H1 (cell line): ENCODE results near the gene RRM2. TPM values are rescaled to one million over a fixed set of nuclear protein-coding genes. Genes with fewer than 3 reads are reported as not detected.

Source experiments
- CTCF ChIA-PET: fragments of 300-600 bp; sonication (Branson Sonifier 250); formaldehyde crosslinking; loops from one replicate; lab custom pipeline; 2021; ENCODE audit not compliant: partially characterized antibody; lab: Charles Lee
- POLR2A ChIA-PET: fragments of 300-600 bp; sonication (Branson Sonifier 250); formaldehyde crosslinking; loops from one replicate; lab custom pipeline; 2021; ENCODE audit warnings: inconsistent platforms; ENCODE audit not compliant: partially characterized antibody; lab: Charles Lee
- DNase-seq, 2 experiments: peaks; one replicate each; pipeline versions ENCODE4 v3.0.0 to v3.0.0-alpha.2; 2010 to 2022; ENCODE audit warnings: low spot score in 2 of 2, low read depth in 1 of 2, mixed read lengths in 1 of 2
- FAIRE-seq: peaks from 2 replicates; lab custom pipeline; 2011; peaks lifted over from hg19 to GRCh38; lab: Jason Lieb, UNC
- H2AFZ ChIP-seq: 2 replicates; pipeline ENCODE4 v1.8.1; 2012; ENCODE audit warnings: low read length, inconsistent platforms
- H2AK5ac ChIP-seq: 2 replicates; pipeline ENCODE4 v1.6.1; 2013; ENCODE audit warnings: low read depth, low read length
- H2BK120ac ChIP-seq: replicated peaks from 2 replicates; pipeline ENCODE3; 2013; ENCODE audit warnings: low read depth, low read length, inconsistent platforms
- H2BK12ac ChIP-seq: 2 replicates; pipeline ENCODE4 v1.6.1; 2013; ENCODE audit warnings: low read depth, low read length
- H2BK15ac ChIP-seq: 2 replicates; pipeline ENCODE4 v1.6.1; 2013; ENCODE audit warnings: low read length
- H2BK20ac ChIP-seq: 2 replicates; pipeline ENCODE4 v1.6.1; 2013; ENCODE audit warnings: low read length
- H2BK5ac ChIP-seq: 2 replicates; pipeline ENCODE4 v1.6.1; 2013; ENCODE audit warnings: low read depth, low read length
- H3K14ac ChIP-seq: 2 replicates; pipeline ENCODE4 v1.6.1; 2013; ENCODE audit warnings: inconsistent platforms; ENCODE audit not compliant: insufficient read length
- H3K18ac ChIP-seq: 2 replicates; pipeline ENCODE4 v1.6.1; 2013; ENCODE audit warnings: low read length; ENCODE audit errors: extremely low read depth
- H3K23ac ChIP-seq: 2 replicates; pipeline ENCODE4 v1.6.1; 2013; ENCODE audit warnings: inconsistent platforms; ENCODE audit not compliant: insufficient read length
- H3K23me2 ChIP-seq: 2 replicates; pipeline ENCODE4 v1.6.1; 2013; ENCODE audit warnings: low read depth, low read length
- H3K27ac ChIP-seq: 2 replicates; pipeline ENCODE4 v1.6.1; 2011; ENCODE audit warnings: low read depth, low read length, inconsistent platforms
- H3K27me3 ChIP-seq, 4 experiments: replicated peaks in 1 of 4; 1 replicate in 1 of 4; 2 replicates in 3 of 4; pipeline versions ENCODE4 v1.6.1 to v1.8.1; 2011 to 2013; ENCODE audit warnings: low read length in 3 of 4, mild to moderate bottlenecking in 3 of 4, inconsistent platforms in 2 of 4, mixed read lengths in 2 of 4, moderate library complexity in 1 of 4; ENCODE audit not compliant: control insufficient read depth in 3 of 4, insufficient read depth in 3 of 4; ENCODE audit errors: extremely low read depth in 1 of 4
- H3K36me3 ChIP-seq, 4 experiments: 2 replicates each; pipeline versions ENCODE4 v1.6.1 to v1.8.1; 2011 to 2013; ENCODE audit warnings: mild to moderate bottlenecking in 4 of 4, low read length in 3 of 4, moderate library complexity in 2 of 4, control low read depth in 1 of 4, inconsistent platforms in 1 of 4; ENCODE audit not compliant: insufficient read depth in 4 of 4, control insufficient read depth in 2 of 4
- H3K4ac ChIP-seq: replicated peaks from 2 replicates; pipeline ENCODE3; 2013; ENCODE audit warnings: low read length, low read depth, mixed read lengths, inconsistent platforms; ENCODE audit not compliant: insufficient read length
- H3K4me1 ChIP-seq, 4 experiments: replicated peaks in 1 of 4; 1 replicate in 1 of 4; 2 replicates in 3 of 4; pipeline versions ENCODE4 v1.6.1 to v1.8.1; 2011 to 2013; ENCODE audit warnings: low read length in 3 of 4, inconsistent platforms in 2 of 4, mixed read lengths in 1 of 4; ENCODE audit not compliant: insufficient read depth in 4 of 4, control insufficient read depth in 3 of 4
- H3K4me2 ChIP-seq, 2 experiments: 2 replicates each; pipeline versions ENCODE4 v1.6.1 to v1.8.1; 2011 to 2013; ENCODE audit warnings: low read depth in 2 of 2, low read length in 2 of 2, control low read depth in 1 of 2, inconsistent platforms in 1 of 2, mild to moderate bottlenecking in 1 of 2; ENCODE audit not compliant: insufficient read depth in 1 of 2
- H3K4me3 ChIP-seq, 4 experiments: fragments of 200-600, 300-600 bp in 1 of 4; sonication (generic), shearing (Covaris generic), sonication (Bioruptor Twin) in 1 of 4; 2 replicates each; pipeline versions ENCODE4 v1.5.1 to v1.8.1; 2011 to 2016; ENCODE audit warnings: low read length in 4 of 4, low read depth in 3 of 4, control low read depth in 2 of 4, inconsistent platforms in 2 of 4, mild to moderate bottlenecking in 2 of 4, mixed read lengths in 1 of 4, moderate library complexity in 1 of 4; ENCODE audit not compliant: insufficient read depth in 2 of 4; ENCODE audit errors: extremely low read depth in 1 of 4
- H3K56ac ChIP-seq: replicated peaks from 2 replicates; pipeline ENCODE3; 2013; ENCODE audit warnings: low read depth, mild to moderate bottlenecking, mixed read lengths, low read length, inconsistent platforms; ENCODE audit not compliant: insufficient read length
- H3K79me1 ChIP-seq: 2 replicates; pipeline ENCODE4 v1.6.1; 2013; ENCODE audit warnings: low read depth, low read length, control low read depth
- H3K79me2 ChIP-seq, 2 experiments: 2 replicates each; pipeline versions ENCODE4 v1.6.1 to v1.8.1; 2012 to 2013; ENCODE audit warnings: low read length in 2 of 2, mild to moderate bottlenecking in 2 of 2, inconsistent platforms in 1 of 2; ENCODE audit not compliant: insufficient read depth in 2 of 2, control insufficient read depth in 1 of 2
- H3K9ac ChIP-seq, 4 experiments: replicated peaks in 1 of 4; 1 replicate in 1 of 4; 2 replicates in 3 of 4; pipeline versions ENCODE4 v1.6.1 to v1.8.1; 2011 to 2013; ENCODE audit warnings: low read depth in 3 of 4, low read length in 3 of 4, control low read depth in 2 of 4, mild to moderate bottlenecking in 2 of 4, moderate library complexity in 2 of 4, inconsistent platforms in 1 of 4; ENCODE audit errors: extremely low read depth in 1 of 4
- H3K9me3 ChIP-seq, 2 experiments: 2 replicates each; pipeline versions ENCODE4 v1.6.1 to v1.8.1; 2012 to 2013; ENCODE audit warnings: mild to moderate bottlenecking in 2 of 2, moderate library complexity in 2 of 2, control low read depth in 1 of 2, inconsistent platforms in 1 of 2, low read depth in 1 of 2, low read length in 1 of 2, mixed read lengths in 1 of 2; ENCODE audit not compliant: insufficient read depth in 2 of 2
- H4K20me1 ChIP-seq, 2 experiments: replicated peaks in 1 of 2; 2 replicates each; pipeline versions ENCODE3 to v1.8.1; 2011 to 2013; ENCODE audit warnings: inconsistent platforms in 2 of 2, low read length in 2 of 2, mild to moderate bottlenecking in 1 of 2; ENCODE audit not compliant: insufficient read depth in 2 of 2, control insufficient read depth in 1 of 2
- H4K5ac ChIP-seq: 2 replicates; pipeline ENCODE4 v1.6.1; 2013; ENCODE audit warnings: low read length, low read depth, mixed read lengths, inconsistent platforms; ENCODE audit not compliant: insufficient read length
- H4K8ac ChIP-seq: 2 replicates; pipeline ENCODE4 v1.8.0; 2013; ENCODE audit warnings: mild to moderate bottlenecking, moderate library complexity, low read length, inconsistent platforms; ENCODE audit not compliant: insufficient read depth; ENCODE audit errors: extremely low read depth
- H4K91ac ChIP-seq: replicated peaks from 2 replicates; pipeline ENCODE3; 2013; ENCODE audit warnings: low read length, mixed read lengths, inconsistent platforms; ENCODE audit not compliant: insufficient read length
- CEBPB ChIP-seq: IDR thresholded peaks from 2 replicates; pipeline ENCODE4 v1.6.1; 2012; ENCODE audit warnings: low read depth, low read length
- EGR1 ChIP-seq: IDR thresholded peaks from 2 replicates; pipeline ENCODE4 v1.6.1; 2011; ENCODE audit warnings: low read depth, low read length, borderline replicate concordance
- WGBS, 2 experiments: shearing (Covaris generic) in 1 of 2; methylation state at CpG; one replicate each; pipeline versions ENCODE4 v1.1.6 to v1.1.7; 2013 to 2015; ENCODE audit warnings: low lambda C conversion rate in 2 of 2, mixed read lengths in 2 of 2, inconsistent platforms in 1 of 2, low coverage in 1 of 2, missing lambda C conversion rate in 1 of 2; ENCODE audit not compliant: insufficient replicate concordance in 2 of 2, insufficient coverage in 1 of 2, insufficient read length in 1 of 2; ENCODE audit errors: extremely low coverage in 1 of 2, missing lambda C conversion rate in 1 of 2; 5-methylcytosine and 5-hydroxymethylcytosine counted together
- polyA plus RNA-seq, 7 experiments: library from polyadenylated mRNA; depleted of rRNA in 3 of 7; stranded (reverse) in 5 of 7; unstranded in 2 of 7; fragments of >200 nt in 5 of 7; fragments of 200-250 nt in 2 of 7; gene quantifications; 1 replicate in 5 of 7; 2 replicates in 1 of 7; 4 replicates in 1 of 7; pipeline versions ENCODE4 v1.2.1 to v1.2.3, GENCODE V29; 2011 to 2013; ENCODE audit warnings: missing spikeins in 2 of 7, mixed read lengths in 2 of 7
- total RNA-seq: library from RNA; stranded (reverse); fragmentation: NEBNext Ultra II Directional; extraction: Animal tissue kit (Norgen Biotek cat#: 25700); gene quantifications from 2 replicates; pipeline ENCODE4 v1.2.1, GENCODE V29; 2021

Gene RRM2
- total and polyA plus RNA-seq, 2 of the 8 experiments (the other 6 are each of a cell fraction or from before 2014, with no cell fraction given) = 37.7 to 215 TPM

GRCh38 chr2:10083046-10083445 is 39.5 kb upstream of the RRM2 start:
- Histone ChIP-seq H3K79me2 (no peaks in the 10 kb centered on the region), H2BK20ac (no peak overlapping the region), H4K20me1 (no peaks in the 10 kb centered on the region), H2BK120ac (no peak overlapping the region), H2AK5ac (no peak overlapping the region), H3K23me2 (peaks cover 10% of the 10 kb centered on the region; the same call in 1 of the 2 replicates), H3K36me3 (no peaks in the 10 kb centered on the region), H3K4me3 (no peak overlapping the region), H3K23ac (no peak overlapping the region), H3K18ac (no peak overlapping the region), H2BK5ac (no peak overlapping the region), H3K56ac (no peak overlapping the region), H3K4ac (no peak overlapping the region), H4K5ac (no peak overlapping the region), H3K9ac (no peak overlapping the region), H3K4me2 (no peak overlapping the region), H4K8ac (no peak overlapping the region), H3K9me3 (no peaks in the 10 kb centered on the region), H3K79me1 (no peaks in the 10 kb centered on the region), H2BK15ac (no peak overlapping the region), H3K27me3 (peaks cover 13 to 31% (median 23%) of the 10 kb centered on the region in 4 experiments), H2AFZ (no peak overlapping the region), H3K14ac (no peak overlapping the region), H3K4me1 (peaks cover 0 to 7% (median 4%) of the 10 kb centered on the region in 4 experiments; a peak in 2 of 7 replicates), H4K91ac (no peak overlapping the region), H3K27ac (no peak overlapping the region), H2BK12ac (no peak overlapping the region)
- no peak for DNase-seq
- CTCF ChIA-PET = interaction anchor here (0.6 to 24.1 kb wide), 8 partner anchors 9 to 240 kb away, joined by 3 to 429 read pairs (median 3); partner anchors contain the start of genes CYS1 and TAF1B
- POLR2A ChIA-PET = interaction anchor here (1.8 kb wide), 1 partner anchor 8 kb away, joined by 6 read pairs; no protein-coding TSS in a partner anchor
- 85% methylated on average over 5 of the region's 5 CpGs; no CpG with 5 or more reads in 1 of the 2 experiments for WGBS, 2 experiments
- FAIRE-seq = no peak
- TF ChIP-seq CEBPB = no peak
- no peak for TF ChIP-seq EGR1
